ENCODE measurements around the gene LUC7L.

- TF ChIP-seq CTCF (IDR thresholded peaks at IDR 0.05; ENCODE audit: low read length) (no peak), EZH2 (IDR thresholded peaks at IDR 0.05; ENCODE audit: borderline replicate concordance, low read length) (no peak)
These were observed 35.8 kb downstream of the LUC7L start for GRCh38 chr16:193441-193840.

Measured in OCI-LY1 (cell line).